Measurements from ENCODE around the gene EIF3L. TPM values are rescaled to one million over a fixed set of nuclear protein-coding genes. Genes with fewer than 3 reads are reported as not detected.

EIF3L gene
- total RNA-seq, 1 experiment from 2014 or later: 739 TPM

DNA sequence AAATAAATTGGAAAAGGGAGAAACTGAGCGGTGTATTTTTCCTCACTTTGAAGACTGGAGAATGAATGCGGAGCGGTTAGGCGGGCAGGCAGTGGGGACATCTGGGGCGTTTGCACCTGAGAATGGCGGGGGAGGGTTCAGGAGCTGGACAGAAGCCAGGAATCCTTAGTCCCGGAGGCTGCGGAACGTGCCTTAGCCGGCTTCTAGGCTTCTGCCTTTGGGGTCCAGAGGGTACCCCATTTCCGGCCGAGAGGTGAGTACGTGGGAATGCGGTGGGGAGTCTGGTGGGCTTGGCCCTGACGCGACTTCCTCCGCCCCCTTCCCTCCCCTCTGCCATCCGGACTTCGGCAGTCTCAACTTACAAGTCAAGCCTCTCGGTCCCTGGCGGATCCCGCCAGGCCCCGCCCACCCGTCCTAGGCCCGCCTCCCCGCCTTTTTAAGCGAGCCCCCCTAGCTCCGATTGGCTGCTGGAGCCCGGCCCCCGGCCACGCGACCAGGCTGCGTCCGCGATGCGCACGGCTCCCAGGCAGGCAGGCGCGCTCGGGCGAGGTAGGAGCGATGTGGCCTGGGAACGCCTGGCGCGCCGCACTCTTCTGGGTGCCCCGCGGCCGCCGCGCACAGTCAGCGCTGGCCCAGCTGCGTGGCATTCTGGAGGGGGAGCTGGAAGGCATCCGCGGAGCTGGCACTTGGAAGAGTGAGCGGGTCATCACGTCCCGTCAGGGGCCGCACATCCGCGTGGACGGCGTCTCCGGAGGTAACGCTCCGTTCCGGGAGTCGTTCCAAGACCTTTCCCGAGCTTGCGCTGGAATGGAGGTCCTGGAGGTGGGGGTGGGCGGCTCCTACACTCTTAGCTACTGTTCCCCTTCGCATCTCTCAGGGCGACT lies 41.6 kb upstream of the EIF3L start, which contains the start of gene GCAT:
TSS of gene GCAT (plus strand) at position 525 of the 884 bp plus-strand sequence. CDS start at position 559, 34 bp downstream.
- Histone ChIP-seq H2BK120ac (ENCODE audit: low read depth, low read length, poor library complexity, severe bottlenecking) (no peak within 1 kb of the TSS), H3K18ac (ENCODE audit: insufficient read length, low read depth, low read length) (no peak within 1 kb of the TSS), H3K14ac (ENCODE audit: insufficient read depth, low read length) (peak within 1 kb of the TSS; percentile 42; the same call in 1 of the 2 replicates), H3K9me3 (ENCODE audit: control insufficient read depth, low read depth, low read length) (no peaks in the 10 kb centered on the region), H3K27ac (ENCODE audit: insufficient read length, low read depth, low read length) (no peak within 1 kb of the TSS), H3K4me2 (ENCODE audit: insufficient read depth, insufficient read length, low read length) (peak within 1 kb of the TSS; percentile 87), H3T11ph (ENCODE audit: low read length) (no peak within 1 kb of the TSS), H3K56ac (ENCODE audit: insufficient read length, low read depth, low read length) (no peak within 1 kb of the TSS), H4K5ac (ENCODE audit: insufficient read length, low read depth, low read length) (no peak within 1 kb of the TSS), H2BK12ac (ENCODE audit: insufficient read length, low read depth, low read length) (no peak within 1 kb of the TSS), H3K9ac (ENCODE audit: extremely low read depth, insufficient read length, low read length) (peak within 1 kb of the TSS; percentile 65), H3K23ac (ENCODE audit: insufficient read length, low read depth, low read length) (no peak within 1 kb of the TSS), H3K27me3 (ENCODE audit: insufficient read depth, low read length) (peaks cover 13% of the 10 kb centered on the region; the same call in 1 of the 2 replicates), H4K20me1 (ENCODE audit: control insufficient read depth, insufficient read depth, insufficient read length) (no peaks in the 10 kb centered on the region), H3K79me1 (ENCODE audit: insufficient read depth, low read depth, low read length, poor library complexity, severe bottlenecking) (peaks cover 2% of the 10 kb centered on the region), H2BK15ac (ENCODE audit: low read depth, low read length) (no peak within 1 kb of the TSS), H3K4me1 (ENCODE audit: insufficient read depth, low read length) (no peaks in the 10 kb centered on the region; the same call in 1 of the 2 replicates), H2BK5ac (ENCODE audit: insufficient read length, low read length) (no peak within 1 kb of the TSS), H3K23me2 (ENCODE audit: insufficient read length, low read depth, low read length, poor library complexity, severe bottlenecking) (peaks cover 45% of the 10 kb centered on the region), H4K8ac (replicated peaks; ENCODE audit: insufficient read length, low read depth, low read length) (no peak within 1 kb of the TSS), H2BK20ac (ENCODE audit: low read depth, low read length, poor library complexity, severe bottlenecking) (no peak within 1 kb of the TSS), H4K91ac (ENCODE audit: insufficient read length, low read depth, low read length) (no peak within 1 kb of the TSS), H2AFZ (ENCODE audit: low read length) (no peak within 1 kb of the TSS), H3K79me2 (ENCODE audit: insufficient read depth, low read length) (peaks cover 2% of the 10 kb centered on the region; the same call in 1 of the 2 replicates), H3K4ac (ENCODE audit: low read depth, low read length) (no peak within 1 kb of the TSS), H2AK5ac (ENCODE audit: insufficient read length, low read length) (no peak within 1 kb of the TSS)
- peaks cover 41% of the 10 kb centered on the region for H3K27me3 Mint-ChIP-seq (ENCODE audit: low read depth)
- peak; percentile 99 for DNase-seq
- peaks cover 0 to 4% of the 10 kb centered on the region in 2 experiments; a peak in 3 of 5 replicates for H3K9me3 Mint-ChIP-seq
- peaks cover 32 to 40% of the 10 kb centered on the region in 2 experiments for H3K4me1 Mint-ChIP-seq
- peak within 1 kb of the TSS; percentile 81 to 93 for H3K4me3 Mint-ChIP-seq
- peak within 1 kb of the TSS; percentile 56 to 72 (median 57); a peak in 3 of 7 replicates for H3K27ac Mint-ChIP-seq
- TF ChIP-seq, protein P1, sequence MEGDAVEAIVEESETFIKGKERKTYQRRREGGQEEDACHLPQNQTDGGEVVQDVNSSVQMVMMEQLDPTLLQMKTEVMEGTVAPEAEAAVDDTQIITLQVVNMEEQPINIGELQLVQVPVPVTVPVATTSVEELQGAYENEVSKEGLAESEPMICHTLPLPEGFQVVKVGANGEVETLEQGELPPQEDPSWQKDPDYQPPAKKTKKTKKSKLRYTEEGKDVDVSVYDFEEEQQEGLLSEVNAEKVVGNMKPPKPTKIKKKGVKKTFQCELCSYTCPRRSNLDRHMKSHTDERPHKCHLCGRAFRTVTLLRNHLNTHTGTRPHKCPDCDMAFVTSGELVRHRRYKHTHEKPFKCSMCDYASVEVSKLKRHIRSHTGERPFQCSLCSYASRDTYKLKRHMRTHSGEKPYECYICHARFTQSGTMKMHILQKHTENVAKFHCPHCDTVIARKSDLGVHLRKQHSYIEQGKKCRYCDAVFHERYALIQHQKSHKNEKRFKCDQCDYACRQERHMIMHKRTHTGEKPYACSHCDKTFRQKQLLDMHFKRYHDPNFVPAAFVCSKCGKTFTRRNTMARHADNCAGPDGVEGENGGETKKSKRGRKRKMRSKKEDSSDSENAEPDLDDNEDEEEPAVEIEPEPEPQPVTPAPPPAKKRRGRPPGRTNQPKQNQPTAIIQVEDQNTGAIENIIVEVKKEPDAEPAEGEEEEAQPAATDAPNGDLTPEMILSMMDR (conservative IDR thresholded peaks at IDR 0.05): no peak
- no CpG with 5 or more reads among the region's 73 CpGs for WGBS (ENCODE audit: extremely low coverage, insufficient read length, low lambda C conversion rate)
- H3K36me3 Mint-ChIP-seq (ENCODE audit: insufficient read depth in 1 of 3, low read depth in 3 of 3): peaks cover 0 to 4% (median 0%) of the 10 kb centered on the region in 3 experiments; a peak in 2 of 7 replicates

All from H9 (cell line).